G401 (cell line): ENCODE data around the gene APOA5. TPM values are rescaled to one million over a fixed set of nuclear protein-coding genes. Genes with fewer than 3 reads are reported as not detected.
"Not testable (repeated sequence)": the region's sequence is repeated elsewhere in the genome, so short reads cannot be mapped to it uniquely, and the experiment has no call there.

Experiments used
- DNase-seq: peaks from one replicate; pipeline ENCODE4 v3.0.0-alpha.2; 2015; ENCODE audit warnings: low spot score
- in situ Hi-C: cut with HindIII; loops from 2 replicates; pipeline ENCODE4 v1.10.0; 2016; ENCODE audit warnings: low sequenced_read_pairs, mixed read lengths
- total RNA-seq: library from RNA; depleted of rRNA; stranded (reverse); fragments of >200 nt; shearing (Covaris generic); gene quantifications from 2 replicates; pipeline ENCODE4 v1.2.3, GENCODE V29; 2014; rRNA removed

The APOA5 gene
- total RNA-seq, 1 experiment from 2014 or later, result not detected

- DNase-seq, result no peak
- in situ Hi-C loops, result no loop called here
These were observed 9.0 kb downstream of the APOA5 start for GRCh38 chr11:116782728-116783127.

DNA sequence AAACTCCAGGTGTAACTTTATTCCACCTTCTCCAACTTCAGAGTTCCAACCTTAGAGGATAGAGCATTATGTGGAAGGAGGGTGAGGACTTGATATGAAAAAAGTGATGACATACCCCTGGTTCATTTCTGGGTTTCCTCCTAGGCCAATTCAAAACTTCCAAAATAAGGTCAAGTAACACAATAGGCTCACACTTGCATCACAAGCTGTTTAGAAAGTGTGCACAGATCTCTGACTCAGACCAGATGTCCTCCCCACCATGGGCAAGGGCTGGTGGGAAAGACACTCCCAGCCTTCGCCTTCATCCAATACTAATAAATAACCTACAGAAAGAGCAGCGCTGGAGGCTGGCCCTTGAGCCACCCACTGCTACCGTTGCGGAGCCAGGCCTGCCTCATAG lies 13.1 kb downstream of the APOA5 start:
- no peak for DNase-seq
- in situ Hi-C loops, result no loop called here

GRCh38 chr11:116777056-116777455 lies 14.6 kb downstream of the APOA5 start:
- in situ Hi-C loops, result no loop called here
- no peak for DNase-seq

DNA sequence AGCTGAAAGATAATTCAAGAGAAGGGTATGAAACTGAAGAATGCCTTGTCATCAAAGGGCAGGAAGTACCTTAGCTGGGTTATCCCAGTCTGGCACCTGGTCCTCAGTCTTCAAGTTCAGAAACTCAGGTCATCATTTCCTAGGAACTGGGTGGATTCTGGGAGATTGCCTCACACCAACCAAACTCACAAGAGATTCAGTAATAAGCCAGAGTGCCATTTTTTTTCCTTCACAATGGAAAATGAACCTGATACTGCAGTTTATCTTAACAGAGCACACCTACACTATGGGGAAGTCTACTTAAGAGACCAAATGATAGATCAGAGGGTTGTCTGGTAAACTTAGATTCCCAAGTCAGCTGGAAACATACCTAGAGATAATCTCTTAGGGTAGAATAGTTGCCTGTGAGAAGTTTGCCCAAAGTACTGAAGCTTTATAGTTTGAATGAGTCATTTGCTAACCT lies 15.1 kb downstream of the APOA5 start:
- in situ Hi-C loops, result no loop called here
- DNase-seq, result no peak

- DNase-seq, result no peak
- in situ Hi-C loops, result no loop called here
These were observed 15.7 kb downstream of the APOA5 start for GRCh38 chr11:116775975-116776374.

- DNase-seq, result no peak
- in situ Hi-C loops, result no loop called here
These were observed 17.0 kb downstream of the APOA5 start for GRCh38 chr11:116774661-116775060.

- DNase-seq, result no peak
- in situ Hi-C loops, result no loop called here
These were observed 18.2 kb downstream of the APOA5 start for GRCh38 chr11:116773203-116774097.

DNA sequence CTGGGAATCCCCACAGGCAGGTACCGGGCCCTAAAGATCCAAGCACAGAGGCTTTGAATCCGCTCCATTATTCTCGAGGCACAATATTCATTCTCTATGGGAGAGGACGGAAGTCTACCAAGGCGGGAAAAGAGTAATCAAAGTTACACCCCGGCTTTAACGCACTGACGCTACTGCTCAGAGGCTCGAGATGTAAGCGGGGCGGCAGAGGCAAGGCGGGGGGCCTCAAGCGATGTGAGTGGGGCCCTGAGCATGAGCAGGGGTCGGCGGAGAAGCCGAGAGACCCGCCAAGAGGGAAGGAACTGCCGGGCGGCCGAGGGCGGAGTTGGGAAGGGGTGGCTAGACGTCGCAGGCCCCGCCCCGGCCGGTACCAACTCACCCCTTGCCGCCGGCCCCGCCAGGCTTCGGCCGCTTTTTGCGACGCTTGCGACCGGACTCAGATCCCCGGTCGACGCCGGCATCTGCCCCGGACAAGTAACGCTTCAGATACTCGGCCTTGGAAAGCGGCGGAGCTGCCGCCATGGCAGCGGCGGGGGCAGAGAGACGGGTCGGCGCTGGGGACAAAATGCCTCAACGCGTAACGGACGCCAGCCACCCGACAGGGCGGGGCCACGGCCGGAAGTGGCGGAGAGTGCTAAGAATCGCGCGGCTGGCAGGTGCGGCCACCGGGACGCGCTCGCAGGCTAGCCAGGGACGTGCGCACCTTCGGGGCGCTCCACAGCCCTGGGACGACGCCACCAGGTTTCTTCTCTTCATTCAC lies 19.1 kb downstream of the APOA5 start, which contains the start of gene BUD13:
Gene BUD13, minus strand, starts transcription at position 545 of the 760 bp plus-strand sequence. Its CDS starts 23 bp downstream, at position 522.
- in situ Hi-C loops, result no loop called here
- DNase-seq, result peak; percentile 86

- no peak for DNase-seq
- in situ Hi-C loops, result no loop called here
These were observed 19.7 kb downstream of the APOA5 start for GRCh38 chr11:116771935-116772334.

DNA sequence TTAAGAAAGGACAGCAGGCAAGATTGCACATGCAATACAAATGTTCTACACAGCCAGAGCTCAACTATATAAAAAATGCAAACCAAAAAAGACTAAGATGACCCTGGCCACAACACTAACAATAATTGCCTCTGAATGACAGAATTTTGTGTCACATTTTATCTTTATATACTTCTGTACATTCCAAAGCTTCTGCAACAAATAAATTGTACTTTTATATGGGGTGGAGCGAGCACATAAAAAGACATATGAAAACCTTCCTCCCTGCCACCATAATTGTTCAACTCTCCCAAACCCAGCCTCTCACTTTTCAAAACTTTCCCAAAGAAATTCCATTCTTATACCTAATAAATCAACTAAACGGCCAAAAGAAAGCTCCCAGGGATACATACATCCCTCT lies 29.5 kb downstream of the APOA5 start:
- in situ Hi-C loops, result no loop called here
- DNase-seq, result no peak

- in situ Hi-C loops, DNase-seq: not testable (repeated sequence)
These were observed 35.6 kb downstream of the APOA5 start for GRCh38 chr11:116756044-116756443.

DNA sequence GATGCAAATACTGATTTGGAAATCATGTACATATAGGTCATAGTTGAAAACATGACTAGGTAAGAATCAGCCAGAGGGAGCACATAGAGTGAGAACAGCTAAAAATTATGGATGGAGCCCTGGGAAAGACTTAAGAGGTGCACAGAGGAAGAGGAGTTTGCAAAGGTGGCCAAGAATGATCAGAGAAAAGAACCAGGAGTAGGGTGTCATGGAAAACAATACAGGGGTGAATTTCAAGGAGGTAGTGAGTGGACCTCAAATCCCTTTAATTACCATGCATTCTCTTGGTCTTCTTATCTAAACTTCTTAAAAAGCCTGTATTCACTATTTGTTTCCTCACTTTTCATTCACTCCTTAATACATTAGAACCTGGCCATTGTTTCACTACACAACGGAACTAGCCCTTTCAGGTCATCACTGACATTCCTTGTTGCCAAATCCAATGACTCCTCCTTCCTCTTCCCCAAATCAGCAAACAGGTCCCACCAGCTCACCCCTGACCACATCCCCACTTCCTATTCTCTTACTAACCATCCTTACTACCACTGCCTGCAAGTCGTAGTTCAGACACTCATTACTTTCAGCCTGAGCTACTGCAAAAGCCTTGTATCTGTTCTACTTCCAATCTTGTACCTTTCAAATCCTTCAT lies 41.5 kb downstream of the APOA5 start:
- in situ Hi-C loops, result no loop called here
- DNase-seq, result no peak

GRCh38 chr11:116742104-116742503 lies 49.6 kb downstream of the APOA5 start:
- in situ Hi-C loops, result no loop called here
- DNase-seq, result no peak

DNA sequence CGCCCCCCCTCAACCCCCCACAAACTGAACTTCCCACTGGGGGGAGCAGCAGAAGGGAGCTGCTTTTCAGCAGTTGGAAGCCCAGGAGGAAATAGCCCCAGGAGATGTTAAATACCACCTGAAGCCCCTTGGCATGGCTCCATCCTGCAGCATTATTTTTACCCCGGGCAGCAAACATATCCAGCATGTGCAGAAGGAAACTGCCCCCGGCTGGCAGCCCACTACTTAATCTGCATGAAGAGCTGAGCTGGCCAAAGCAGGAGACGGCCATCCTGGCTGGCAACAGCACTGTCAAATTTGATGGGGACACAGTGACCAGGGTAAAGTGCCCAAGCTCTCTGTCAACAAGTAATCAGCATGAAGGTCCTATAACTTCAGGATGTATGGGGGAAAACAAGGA lies 50.9 kb downstream of the APOA5 start:
- in situ Hi-C loops, result no loop called here
- DNase-seq, result no peak

Other genes with a start within 250 kb of the APOA5 start
- 35.0 and 37.7 TPM in 2 replicates for gene BUD13, start 18.9 kb downstream of the APOA5 start, total RNA-seq
- 35.9 and 42.7 TPM in 2 replicates for gene ZPR1, start 3.9 kb downstream of the APOA5 start, total RNA-seq
- not detected in 2 replicates for gene APOA4, start 31.4 kb upstream of the APOA5 start, total RNA-seq
- not detected in 2 replicates for gene APOC3, start 38.0 kb upstream of the APOA5 start, total RNA-seq
- not detected in 2 replicates for gene APOA1, start 45.7 kb upstream of the APOA5 start, total RNA-seq